ENCODE data around the gene PCCA.
"Not testable (repeated sequence)": the region's sequence is repeated elsewhere in the genome, so short reads cannot be mapped to it uniquely, and the experiment has no call there.

PCCA gene

DNA sequence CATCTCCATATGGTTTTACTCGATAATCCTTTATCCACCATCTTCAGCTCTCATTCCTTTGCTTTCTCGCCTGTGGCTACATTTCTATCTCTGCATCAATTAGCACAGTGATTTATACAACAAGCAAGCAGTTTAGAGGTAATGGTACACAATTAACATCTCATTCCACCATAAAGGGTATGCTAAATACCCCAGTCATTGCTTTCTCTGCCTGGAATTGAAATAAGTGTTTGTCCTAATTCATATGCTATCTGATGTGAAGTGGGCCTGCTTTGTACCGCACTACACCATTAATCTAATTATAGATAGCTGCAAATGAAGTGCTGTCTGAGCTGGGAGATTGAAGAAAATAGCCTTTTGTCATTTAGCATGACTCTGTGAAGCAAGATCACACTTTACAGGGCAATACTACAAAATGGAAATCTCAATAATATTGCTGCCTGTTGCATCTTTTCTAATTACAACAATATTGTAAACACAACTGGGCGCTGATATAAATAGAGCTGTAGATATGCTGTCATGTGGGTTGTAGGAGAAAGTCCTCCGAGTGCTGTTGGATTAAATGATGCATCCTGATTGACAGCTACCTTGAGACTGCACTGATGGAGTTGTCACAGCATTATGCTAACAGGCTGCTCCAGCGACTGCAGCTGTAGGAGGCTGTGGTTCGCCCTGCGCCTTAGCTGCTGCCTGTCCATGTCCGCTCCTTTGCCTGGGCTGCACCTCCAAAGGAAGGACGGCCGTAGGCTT, 421.5 kb downstream of the PCCA start:
- DNase-seq (ENCODE audit: low read depth) = no peak

DNA sequence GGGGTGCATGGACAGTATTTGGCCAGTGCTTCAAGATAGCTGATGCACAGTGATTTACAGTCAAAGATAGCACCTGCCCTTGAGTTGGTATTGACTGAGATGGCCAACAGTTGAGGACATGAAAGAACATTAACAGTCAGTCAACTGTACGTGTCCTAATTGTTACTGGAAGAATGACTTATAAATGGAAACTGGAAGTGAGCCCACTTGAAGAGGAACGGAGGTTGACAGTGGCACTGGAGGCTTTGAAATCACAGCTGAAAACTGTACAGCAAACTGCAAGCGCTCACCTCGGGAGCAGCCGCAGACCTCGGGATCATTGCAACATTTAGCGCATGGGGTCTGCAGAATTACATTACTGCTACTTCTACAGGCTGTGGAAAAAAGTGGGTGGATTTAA, 422.6 kb downstream of the PCCA start:
- no peak for DNase-seq (ENCODE audit: low read depth)

DNA sequence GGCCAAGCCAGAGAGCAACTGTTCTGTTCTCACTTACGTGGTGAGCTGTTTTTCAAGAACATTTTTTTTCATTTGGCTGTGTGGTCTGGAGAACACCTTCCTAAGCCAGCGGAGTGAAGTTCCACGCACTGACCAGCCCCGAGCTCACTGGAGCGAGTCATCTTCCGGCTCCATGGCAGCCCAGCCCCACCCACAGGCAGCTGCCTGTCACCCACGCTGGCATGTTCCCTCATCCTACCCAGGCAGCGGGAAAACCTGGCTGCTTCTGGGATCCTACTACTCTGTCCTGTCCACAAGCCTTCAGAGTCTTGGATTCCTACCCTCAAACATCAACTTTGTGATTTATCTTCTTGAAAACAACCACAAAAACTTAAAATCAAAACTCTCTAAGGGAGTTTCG, 423.5 kb downstream of the PCCA start:
- DNase-seq (ENCODE audit: low read depth) = no peak

DNA sequence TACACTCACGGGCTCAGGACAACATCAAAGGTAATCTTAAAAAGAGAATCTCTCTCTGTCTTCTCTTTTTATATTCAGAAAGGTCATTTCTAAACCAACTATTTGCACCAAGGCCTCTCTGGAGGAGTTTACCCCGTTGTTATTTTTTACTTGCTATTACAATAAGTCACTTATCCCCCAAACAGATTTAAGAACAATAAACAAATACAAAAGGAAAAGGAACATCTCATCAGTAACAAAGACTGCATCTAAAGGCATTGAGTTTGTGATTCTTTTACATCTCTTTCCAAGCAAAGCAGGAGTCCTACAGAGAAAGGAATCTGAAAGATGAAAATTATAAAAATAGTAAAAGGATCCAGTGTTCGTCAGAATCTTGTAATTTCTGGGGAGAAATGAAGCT, 424.3 kb downstream of the PCCA start:
- DNase-seq (ENCODE audit: low read depth) = no peak

DNA sequence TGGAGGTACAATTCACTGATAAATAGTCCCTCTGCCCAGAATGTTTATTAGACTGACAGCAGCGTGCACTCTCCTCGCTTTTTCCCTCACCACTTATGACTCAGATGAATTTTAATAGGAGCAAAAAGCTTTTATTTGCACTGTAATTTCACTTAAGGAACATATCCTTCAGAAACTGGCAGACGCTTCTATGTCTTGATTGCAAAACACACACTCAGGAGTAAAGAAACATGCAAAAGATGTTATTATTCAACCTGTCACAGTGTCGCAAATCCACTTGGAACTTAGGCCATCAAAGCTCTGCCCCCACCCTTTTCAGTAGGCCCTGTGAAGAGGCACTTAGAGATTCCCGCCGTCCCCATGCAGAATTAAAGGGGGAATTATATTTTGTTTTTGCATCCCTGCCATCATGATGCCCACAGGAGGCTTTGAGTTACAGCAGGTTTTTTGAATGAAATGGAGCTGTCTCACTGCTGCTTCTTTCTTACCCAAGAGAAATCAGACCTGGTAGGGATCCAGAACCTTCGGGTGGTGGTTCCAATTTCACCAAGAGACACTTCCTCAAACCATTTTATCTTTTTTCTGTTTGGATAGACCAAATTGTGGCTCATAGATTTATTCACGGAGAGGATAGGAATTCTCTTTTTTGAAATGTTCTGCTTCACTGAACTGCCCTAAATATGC, 425.2 kb downstream of the PCCA start:
- DNase-seq (ENCODE audit: low read depth) = no peak

DNA sequence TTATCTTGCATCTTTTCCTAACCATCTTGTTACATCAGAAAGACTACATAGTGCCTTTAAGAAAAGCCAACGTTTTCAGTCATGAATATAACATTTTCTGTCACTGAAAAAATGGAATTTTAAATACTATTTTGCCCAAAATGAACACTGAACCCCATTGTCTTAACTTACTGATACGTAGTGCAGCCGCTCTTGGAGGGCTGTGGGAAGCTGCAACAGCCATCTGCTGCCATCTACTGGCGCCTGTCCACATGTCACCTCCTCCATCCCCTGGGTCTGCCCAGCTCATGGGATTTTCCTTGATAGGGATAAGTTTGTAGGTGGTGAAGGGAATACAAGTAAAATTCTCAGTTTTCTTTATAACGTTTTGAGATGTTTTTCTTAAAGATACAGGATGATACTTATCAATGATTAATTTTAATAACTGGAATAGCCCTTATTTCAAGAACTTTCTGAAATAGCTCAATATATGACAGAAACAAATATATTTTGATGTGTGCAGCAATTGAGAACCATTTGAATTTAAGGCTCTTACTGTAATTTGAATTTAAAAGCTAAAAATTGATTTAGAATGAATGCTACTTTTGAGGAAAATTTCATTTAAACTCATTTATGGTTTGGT, 426.0 kb downstream of the PCCA start:
- DNase-seq (ENCODE audit: low read depth) = no peak

DNA sequence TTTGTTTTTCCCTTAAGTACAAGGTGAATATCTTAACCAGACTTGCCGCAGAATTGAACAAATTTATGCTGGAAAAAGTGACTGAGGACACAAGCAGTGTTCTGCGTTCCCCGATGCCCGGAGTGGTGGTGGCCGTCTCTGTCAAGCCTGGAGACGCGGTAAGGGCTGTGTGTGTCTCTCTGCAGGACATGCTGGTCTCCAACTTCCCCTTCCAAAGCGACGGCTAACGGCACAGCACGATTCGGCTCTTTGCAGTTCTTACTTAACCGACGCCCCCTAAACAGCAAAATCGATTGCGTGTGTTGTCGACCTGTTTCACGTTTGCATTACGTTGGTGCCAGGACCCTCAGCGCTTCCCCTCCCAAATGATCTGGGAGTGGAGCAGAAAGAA, 426.5 kb downstream of the PCCA start:
- no peak for DNase-seq (ENCODE audit: low read depth)

DNA sequence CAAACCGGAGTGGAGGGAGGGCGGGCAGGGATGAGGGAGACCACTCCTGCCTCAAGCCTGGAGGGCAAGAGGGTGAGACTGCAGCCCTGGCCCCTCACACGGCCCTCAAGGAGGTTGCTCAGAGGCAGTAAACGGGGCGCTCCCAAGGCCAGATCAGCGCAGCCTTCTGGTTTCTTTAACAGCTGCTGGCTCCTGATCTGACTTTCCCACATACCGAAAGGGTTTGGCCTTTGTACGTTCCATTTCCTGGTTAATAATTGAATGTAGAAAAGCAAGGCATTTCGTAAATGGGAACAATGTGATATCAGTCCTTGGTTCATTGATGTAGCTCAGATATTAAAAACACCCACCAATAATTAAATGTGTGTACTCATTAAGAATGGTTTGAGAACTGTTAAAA, 428.2 kb downstream of the PCCA start:
- DNase-seq (ENCODE audit: low read depth) = no peak

DNA sequence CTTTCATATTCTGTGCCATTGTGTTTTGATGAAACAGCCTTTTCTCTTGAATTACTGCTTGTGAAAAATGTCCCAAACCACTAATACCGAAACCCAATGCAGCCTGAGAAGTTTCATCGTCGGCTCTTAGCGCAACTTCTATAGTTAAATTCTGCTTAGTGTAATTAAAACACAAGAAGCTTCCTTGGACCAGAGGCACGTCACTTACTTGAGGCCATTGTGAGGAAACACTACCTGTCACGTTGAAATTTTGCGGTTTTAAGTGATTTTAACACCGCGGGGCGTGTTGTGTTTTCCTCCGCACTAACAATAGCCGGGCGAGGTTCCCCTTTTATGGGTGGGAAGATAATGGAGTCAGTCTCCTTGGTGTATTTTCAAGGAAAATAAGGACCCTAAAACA, 428.8 kb downstream of the PCCA start:
- DNase-seq (ENCODE audit: low read depth) = no peak

DNA sequence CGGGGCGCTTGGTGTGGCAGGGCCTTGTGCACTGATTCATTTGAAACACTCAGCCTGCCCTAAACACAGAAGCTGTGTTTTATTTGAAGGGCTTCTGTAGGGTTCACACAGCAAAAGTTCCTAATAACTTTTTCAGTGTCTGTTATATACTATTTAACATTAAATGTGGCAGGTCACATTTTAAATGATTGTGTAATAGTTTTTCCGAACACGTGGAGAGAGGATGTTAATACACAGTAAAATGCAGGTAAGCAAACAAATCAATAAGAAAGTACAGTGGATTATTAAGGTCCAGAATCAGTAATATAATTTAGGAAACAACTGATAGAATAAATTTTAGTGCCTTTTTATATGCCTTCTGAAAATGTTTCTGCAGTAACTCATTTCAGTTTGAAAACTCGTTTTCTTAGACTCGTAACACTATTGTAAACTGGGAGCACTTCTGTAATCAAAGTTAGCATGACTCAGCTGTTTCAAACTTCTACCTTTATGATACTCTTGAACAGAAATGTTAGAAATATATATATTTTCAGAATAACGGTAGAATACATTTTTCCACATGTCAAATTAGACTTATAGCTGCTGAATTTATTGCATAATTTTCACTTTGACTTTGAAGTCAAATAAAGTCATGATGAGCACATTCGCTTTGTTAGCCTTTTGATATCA, 429.6 kb downstream of the PCCA start:
- no peak for DNase-seq (ENCODE audit: low read depth)

DNA sequence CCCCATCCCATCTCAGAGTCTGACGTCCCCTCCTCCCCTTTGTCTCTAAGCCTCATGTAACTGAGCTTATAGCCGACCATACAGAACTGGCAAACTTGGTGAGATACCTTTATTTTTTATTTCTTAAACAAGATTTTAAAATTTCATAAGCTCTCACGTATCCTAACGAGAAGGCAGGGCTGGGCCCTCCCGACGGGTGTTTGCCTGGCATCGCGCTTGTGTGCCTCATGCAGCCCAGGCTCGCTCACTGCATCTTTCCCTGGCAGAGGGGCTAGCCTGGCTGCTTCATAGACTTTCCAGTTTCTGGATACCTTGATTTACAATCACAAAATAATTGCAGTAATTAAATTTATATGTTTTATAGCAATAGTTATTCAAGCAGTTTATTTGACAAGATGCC, 430.7 kb downstream of the PCCA start:
- DNase-seq (ENCODE audit: low read depth) = no peak

DNA sequence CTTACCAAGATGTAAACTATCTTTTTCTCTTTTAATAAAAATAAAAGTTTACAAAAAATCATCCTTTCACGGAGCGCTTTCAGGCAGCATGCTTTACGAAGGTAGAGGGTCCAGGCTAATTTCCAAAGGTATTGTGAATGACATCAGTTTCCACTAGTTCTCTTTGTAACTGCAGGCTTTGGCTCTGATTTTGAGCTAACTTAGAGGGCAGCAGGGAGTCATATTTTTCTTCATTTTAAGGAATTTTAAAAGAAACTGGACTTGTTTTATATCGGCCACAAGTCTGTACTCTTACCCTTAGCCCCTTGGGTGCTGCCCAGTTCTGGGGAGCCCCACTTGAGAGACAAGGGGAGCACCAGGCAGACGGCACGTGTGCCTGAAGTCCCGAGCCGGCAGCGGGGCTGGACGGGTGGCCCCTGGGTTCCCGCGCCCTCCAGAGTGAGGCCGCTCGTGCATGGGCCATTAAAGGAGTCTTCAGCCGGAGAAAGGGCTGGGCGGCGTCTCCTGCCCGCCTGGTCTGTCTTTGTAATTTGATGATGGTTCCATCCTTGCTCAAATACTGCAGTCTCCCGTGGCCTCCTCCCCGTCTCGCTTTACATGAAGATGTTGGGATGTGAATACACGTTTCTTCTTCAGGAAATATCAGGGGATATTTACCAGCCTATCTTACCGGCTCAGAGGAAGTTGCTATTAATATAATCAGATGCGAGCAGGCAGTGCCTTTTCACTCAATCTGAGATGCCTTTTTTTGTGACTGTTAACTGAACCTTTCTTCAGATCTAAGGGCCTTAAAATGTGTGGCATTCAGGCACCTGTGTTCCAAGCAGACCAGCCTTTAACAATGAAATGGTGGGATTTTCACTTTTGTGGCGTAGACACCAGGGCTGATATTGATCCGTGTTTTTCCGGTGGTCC, 432.3 kb downstream of the PCCA start:
- no peak for DNase-seq (ENCODE audit: low read depth)

DNA sequence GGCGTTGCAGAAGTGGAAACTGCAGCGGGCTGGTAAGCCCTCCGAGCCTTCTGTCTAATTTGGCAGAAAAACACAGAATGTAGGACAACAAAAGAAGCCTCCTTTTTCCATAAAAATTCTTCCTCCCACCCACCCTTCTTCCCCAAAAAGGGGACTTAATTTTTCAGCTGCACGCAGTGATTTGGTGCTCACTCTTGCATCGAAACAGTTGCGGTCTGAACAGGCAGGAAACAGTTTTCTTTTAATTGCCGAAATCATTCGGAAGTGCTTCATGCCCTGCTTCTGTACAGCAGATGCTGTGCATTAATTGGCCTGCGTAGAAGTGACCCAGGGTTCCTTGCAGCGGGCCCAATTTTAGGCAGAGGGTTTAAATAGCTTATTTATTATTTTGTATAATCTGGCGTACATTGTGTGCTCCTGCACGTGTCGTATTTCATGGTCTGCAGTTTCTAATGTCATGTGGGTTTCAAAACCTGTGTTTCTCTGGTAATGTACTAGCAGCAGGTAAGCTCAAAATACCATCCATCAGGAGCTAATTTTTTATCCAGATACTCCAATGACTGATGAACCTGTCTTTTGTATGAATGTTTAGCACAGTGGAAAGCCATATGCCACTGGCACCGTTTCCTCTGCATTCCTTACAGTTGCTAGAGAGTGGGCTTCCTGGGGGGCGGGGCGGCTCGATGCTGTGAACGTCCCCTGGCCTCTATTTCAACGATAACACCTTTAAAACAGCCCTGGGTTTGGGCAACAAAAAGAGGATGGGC, 433.1 kb downstream of the PCCA start:
- no peak for DNase-seq (ENCODE audit: low read depth)

DNA sequence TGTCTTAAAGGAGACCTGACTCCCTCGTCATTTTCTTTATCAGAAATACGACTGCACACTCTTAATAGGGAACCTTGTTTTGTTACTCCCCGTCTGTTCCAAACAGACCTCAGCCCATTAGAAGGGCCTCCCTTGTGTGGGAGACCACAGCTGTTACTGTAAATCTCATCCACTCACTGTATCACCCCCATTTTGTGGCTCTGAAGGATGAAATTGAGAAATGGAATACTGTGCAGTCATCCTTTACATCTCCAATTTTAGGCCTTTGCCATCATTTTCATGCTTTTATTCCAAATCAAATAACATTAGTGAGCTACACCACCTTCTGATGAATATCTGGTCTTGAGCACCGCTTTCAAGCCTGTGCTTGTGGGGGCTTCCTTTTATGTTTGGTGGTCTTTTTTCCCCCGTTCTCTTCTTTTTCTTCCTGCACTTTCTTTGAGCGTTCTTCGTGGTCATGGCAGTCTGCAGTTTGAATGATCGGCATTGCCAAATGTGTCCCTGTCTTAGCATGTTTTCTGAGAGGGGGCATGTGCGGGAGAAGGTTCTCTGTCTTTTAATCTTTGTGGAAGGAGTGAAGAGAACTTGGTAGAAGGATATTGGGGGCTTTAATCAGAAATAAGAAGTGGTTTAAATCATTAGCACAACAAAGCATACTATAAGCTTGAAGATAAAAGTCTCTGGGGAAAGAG, 433.9 kb downstream of the PCCA start:
- DNase-seq (ENCODE audit: low read depth) = no peak

DNA sequence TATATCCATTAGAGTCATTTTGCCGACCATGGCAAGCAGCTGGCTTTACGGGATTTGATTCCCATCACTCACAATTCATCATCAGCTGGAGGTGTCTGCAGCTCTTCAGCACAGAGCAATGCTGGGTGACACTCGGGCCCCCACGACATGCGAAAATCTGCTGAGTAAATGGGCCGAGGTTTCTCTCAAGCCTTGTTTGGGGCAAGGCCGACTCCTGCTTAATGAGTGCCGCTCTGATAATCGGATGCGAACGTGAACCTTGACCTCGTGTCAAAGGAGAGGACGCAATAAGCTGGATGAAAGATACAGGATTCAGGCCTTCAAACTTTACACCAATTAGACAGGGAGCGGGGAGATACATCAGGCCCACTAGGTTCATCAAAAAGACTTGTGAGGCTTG, 434.5 kb downstream of the PCCA start:
- no peak for DNase-seq (ENCODE audit: low read depth)

DNA sequence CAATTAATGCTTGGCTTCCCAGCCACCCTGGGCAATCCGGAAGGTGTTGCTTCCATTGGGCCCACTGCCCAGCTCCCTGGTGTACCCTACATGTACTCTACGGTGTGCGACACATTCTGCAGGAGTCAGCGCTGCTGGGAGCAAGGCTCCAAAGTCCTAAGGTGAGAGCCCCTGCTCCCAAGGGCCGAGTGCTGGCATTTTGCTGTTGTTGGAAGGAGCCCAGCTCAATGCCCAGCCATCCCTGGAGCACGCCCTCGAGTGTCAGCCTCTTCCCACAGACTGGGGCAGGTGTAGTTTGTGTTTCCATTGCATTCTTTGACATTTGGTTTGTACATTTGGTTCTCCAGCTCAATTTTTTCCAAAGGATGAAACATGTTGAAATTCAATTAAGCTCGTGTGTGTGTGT, 435.1 kb downstream of the PCCA start:
- no peak for DNase-seq (ENCODE audit: low read depth)

DNA sequence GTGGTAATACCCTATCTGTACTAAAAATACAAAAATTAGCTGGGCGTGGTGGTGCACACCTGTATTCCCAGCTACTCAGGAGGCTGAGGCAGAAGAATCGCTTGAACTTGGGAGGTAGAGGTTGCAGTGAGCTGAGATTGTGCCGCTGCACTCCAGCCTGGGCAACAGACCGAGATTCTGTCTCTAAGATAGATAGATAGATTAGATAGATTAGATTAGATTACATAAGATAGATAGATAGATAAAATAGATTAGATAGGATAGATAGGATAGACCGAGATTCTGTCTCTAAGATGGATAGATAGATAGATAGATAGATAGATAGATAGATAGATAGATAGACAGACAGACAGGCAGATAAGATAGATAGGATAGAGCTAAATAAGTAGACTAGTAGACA, 435.8 kb downstream of the PCCA start:
- DNase-seq (ENCODE audit: low read depth) = not testable (repeated sequence)

DNA sequence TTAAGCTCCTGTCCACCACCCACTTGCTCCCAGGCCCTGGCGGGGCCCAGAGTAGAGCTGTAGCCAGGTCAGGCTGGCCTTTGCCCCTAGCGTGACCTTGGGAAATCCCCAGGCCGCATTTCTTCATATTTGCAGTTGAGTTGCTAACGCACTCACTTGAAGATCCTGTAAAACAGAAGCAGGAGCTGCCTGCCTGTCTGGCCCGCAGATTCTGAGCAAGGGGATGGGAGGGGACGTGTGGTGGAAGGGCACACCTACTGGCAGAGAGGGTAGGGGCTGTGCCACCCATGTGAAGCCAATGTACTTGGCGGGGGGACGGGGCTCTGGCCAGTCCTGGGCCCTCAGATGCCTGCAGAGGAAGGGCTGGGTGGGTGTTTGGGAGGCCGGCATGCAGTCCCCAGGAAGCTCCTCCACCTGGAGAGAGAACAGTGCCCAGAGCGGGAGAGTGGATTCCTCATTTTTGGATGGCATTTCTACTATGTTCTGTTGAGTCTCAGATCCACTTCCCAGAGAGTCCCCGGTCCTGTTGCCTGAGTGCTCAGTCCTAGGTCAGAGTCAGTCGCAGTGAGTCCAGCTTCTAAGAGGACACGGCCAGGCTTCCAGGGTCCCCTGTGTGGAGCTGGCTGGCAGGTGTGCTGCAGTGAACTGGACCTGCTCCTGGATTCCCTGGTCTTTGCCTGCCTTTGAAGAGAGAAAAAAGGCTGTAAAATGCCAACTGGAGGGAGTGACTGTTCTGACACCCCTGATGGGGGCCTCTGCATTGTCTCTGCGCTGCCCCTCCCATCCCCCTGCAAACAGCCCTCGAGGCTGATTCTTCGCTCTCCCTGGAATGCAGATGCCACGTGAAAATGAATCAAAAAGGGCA, 436.8 kb downstream of the PCCA start:
- DNase-seq (ENCODE audit: low read depth) = no peak

DNA sequence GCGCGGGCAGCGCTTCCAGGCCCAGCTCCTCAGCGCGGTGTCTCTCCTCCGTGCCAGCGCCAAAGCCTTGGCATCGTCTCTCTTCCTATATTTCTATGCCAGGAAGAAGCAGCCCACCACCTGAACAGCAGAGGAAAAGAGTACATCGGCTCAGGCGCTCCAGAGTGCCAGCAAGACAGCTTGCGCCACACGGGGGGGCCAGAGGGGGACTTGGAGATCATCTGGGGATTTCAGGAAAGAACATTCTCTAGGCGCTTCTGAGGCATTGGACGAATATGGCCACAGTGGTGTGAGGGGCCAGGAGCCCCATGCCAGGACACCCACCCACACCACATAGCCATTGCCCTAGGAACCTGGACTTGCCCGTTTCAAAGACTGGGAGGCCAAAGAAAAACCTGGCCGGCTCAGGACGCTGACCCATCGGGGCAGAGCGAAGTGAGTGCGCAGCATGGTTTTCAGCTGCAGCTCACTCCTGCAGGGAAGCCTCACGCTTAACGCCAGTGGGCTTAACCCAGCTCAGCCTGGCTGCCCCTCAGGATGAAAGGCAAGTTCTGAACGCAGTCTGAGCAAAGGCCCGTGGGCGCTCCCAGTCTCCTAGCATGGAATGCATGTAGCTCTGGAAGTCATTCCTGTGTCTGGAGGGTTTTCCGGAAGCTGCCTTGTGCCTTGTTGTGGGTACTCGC, 437.6 kb downstream of the PCCA start:
- no peak for DNase-seq (ENCODE audit: low read depth)
